Subcutaneous adipose tissue (tissue), 4 donors: ENCODE results near the gene FKBP2. TPM values are rescaled to one million over a fixed set of nuclear protein-coding genes. Genes with fewer than 3 reads are reported as not detected.

Experiments
- total RNA-seq, 4 donors: library from RNA; depleted of rRNA; stranded (reverse); fragments of >200 nt; gene quantifications; one replicate each; pipeline ENCODE4 v1.1.0, GENCODE V29; 2016
- TF ChIP-seq, protein P1 (sequence below): fragments of 450-650 bp; IDR thresholded peaks from one replicate; pipeline ENCODE4 v1.5.1; 2016; ENCODE audit warnings: low read depth, mild to moderate bottlenecking, control low read depth, antibody characterized with exemption, moderate library complexity

FKBP2 gene
- total RNA-seq, 4 donors from 2014 or later = 32.0 to 40.9 (median 36.7) TPM

DNA sequence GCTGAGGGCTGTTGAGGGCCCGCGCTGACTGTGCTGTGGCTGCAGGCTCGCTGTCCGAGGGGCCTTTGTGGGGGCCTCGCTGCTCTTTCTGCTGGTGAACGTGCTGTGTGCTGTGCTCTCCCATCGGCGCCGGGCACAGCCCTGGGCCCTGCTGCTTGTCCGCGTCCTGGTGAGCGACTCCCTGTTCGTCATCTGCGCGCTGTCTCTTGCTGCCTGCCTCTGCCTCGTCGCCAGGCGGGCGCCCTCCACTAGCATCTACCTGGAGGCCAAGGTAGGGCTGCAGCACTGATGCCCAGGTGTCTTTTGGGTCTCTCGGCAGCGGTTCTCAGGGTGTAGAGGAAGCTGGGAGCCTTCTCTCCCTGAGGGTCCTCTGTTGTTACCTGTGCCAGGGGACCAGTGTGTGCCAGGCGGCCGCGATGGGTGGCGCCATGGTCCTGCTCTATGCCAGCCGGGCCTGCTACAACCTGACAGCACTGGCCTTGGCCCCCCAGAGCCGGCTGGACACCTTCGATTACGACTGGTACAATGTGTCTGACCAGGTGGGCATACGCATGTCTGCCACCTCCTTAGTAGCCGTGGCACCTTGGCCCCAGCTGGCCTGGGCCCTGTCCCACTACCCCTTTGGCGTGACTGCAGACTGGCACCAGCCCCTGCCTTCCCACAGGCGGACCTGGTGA, 46.9 kb downstream of the FKBP2 start:
- TF ChIP-seq, protein P1, sequence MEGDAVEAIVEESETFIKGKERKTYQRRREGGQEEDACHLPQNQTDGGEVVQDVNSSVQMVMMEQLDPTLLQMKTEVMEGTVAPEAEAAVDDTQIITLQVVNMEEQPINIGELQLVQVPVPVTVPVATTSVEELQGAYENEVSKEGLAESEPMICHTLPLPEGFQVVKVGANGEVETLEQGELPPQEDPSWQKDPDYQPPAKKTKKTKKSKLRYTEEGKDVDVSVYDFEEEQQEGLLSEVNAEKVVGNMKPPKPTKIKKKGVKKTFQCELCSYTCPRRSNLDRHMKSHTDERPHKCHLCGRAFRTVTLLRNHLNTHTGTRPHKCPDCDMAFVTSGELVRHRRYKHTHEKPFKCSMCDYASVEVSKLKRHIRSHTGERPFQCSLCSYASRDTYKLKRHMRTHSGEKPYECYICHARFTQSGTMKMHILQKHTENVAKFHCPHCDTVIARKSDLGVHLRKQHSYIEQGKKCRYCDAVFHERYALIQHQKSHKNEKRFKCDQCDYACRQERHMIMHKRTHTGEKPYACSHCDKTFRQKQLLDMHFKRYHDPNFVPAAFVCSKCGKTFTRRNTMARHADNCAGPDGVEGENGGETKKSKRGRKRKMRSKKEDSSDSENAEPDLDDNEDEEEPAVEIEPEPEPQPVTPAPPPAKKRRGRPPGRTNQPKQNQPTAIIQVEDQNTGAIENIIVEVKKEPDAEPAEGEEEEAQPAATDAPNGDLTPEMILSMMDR = no peak

DNA sequence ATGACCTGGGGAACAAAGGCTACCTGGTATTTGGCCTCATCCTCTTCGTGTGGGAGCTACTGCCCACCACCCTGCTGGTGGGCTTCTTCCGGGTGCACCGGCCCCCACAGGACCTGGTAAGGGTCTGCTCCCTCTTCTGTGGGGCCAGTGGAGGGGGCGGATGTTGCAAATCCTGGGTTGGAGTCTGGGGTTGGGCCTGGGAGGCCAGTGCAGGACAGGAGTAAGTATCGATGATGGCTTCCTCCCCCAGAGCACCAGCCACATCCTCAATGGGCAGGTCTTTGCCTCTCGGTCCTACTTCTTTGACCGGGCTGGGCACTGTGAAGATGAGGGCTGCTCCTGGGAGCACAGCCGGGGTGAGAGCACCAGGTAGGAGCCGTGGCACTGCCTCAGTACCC, 47.5 kb downstream of the FKBP2 start:
- TF ChIP-seq, protein P1 = no peak

DNA sequence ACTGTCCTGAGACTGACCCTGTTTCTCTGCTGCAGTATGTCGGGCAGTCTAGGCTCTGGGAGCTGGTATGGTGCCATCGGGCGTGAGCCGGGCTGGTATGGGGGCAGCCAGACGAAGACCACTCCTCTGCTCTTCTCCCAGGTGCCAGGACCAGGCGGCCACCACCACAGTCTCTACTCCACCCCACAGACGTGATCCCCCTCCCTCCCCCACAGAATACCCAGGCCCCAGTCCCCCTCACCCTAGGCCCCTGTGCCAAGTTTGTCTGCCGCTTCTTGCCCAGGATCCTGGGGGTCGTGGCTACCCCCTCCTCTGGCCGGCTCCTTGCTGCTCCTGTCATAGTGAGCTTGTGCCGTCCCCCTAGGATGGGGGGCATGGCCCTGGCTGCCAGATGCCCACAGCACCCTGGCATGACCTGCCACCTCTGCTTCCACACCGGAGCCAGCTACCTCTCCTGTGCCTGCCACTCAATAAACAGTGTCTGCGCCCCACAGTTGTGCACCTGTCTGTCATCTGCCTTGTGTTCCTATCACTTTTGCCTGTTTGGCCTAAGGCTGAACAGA, 48.2 kb downstream of the FKBP2 start:
- TF ChIP-seq, protein P1 = no peak

DNA sequence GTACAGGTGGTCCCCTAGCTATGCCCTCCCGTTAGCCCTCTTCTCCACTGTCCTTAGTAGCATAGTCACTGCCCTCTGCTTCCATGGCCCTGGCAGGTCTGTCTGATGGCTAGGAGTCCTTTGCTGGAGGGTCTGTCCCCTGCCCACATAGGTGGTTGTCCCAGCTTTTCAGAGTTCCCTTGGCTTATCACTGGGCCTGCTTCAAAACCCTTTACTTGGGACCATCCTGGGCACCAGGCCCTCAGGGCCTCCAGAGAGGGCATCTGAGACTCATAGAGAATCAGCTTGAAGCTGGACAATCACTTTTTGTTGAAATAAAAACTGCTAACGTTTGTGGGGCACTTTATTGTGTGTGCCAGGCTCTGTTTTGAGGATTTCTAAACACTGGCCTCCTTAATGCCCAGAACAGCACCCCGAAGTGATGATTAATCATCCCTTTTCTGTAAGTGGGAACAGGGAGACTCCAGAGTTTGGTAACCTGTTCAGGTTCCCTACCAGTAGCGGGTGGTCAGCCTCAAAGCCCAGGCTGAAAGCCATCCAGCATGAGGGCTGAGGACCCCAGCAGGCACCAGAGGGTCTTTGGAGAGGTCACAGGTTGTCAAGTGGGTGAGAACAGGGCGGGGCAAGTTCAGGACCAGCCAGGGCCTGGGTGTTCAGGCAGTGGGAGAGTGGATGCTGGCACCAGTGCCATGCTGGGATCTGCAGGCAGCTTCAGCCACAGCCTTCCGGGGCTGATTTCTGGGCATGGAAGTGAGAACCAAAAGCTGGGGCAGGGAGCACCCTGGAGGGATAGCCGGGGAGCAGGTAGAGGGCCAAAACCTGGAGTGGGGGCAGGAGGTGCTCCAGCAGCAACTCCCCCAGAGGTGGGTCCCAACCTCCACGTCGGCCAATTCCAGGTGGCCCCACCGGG, 49.7 kb downstream of the FKBP2 start:
- TF ChIP-seq, protein P1 = no peak

DNA sequence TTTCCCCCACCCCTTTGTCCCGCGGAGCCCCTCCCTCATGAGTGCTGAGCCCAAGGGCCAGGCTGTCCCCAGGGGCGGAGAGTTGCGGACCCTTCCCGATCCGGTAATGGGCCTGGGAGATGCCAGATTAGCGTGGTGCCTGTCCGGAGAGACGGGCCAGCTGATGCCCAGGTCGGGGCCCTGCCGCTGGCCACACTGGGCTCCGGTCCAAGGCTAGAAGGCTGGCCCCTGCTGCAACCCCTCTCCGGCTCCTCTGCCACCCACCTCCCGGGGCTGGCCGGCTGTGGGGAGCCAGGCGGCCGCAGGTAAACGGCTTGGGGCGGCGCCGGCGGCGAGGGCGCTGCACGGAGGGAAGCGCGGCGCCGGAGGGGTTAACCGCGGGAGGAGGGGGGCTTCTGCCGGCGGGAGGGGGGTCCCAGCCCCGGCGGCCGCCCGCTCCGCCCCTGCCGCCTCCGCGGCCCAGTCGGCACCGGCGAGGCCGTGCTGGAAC, 50.4 kb downstream of the FKBP2 start, which contains the start of gene KCNK4:
TSS of gene KCNK4 (plus strand) at position 41 of the 490 bp plus-strand sequence. CDS start 1,717 bp downstream, outside the sequence.
- TF ChIP-seq, protein P1 = no peak

DNA sequence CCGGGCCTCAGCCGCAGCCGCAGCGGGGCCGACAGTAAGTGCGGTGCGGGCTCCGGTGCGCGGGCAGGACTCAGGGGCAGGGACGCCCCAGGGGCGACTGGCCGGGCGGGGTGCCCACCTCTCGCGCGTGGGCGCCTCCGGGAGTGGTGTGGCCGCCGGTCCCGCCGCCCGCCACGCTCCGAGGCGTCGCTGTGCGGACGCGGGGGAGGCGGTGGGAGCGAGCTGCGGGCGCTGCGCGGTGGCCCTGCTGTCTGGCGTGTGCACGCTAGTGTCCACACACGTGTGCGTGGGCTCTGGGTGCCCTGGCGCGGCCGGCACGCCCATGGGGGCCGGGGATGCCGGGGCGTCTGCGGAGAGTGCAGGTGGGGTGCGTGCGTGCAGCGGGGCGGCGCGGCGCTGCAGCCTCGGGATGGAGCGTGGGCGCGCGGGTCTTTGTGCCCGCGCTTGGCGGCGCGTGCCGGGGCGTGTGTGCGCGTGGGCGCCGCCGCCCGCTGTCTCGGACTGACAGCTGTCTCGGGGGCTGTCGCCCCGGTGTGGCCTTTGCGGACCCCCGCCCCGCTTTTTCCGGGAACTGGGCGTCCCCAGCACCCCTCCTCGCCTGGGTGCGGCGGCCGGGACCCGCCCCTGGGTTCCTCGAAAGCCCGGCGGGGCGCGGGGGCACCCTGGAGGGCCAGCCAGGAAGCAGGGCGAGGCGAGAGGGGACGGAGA, 51.0 kb downstream of the FKBP2 start:
- TF ChIP-seq, protein P1 = no peak
